Activated CD8-positive, alpha-beta memory T cell treated with anti-CD3 and anti-CD28 coated beads for 36 hours (primary cell): ENCODE measurements around the gene C4B. TPM values are rescaled to one million over a fixed set of nuclear protein-coding genes. Genes with fewer than 3 reads are reported as not detected.
"Not testable (repeated sequence)": the region's sequence is repeated elsewhere in the genome, so short reads cannot be mapped to it uniquely, and the experiment has no call there.

Experiments
- CTCF ChIA-PET: fragments of 350-600 bp; sonication (Branson Sonifier 250); formaldehyde crosslinking; loops from one replicate; lab custom pipeline; 2021; ENCODE audit warnings: antibody characterized with exemption; lab: Charles Lee
- POLR2A ChIA-PET: fragments of 350-600 bp; sonication (Branson Sonifier 250); formaldehyde crosslinking; loops from one replicate; lab custom pipeline; 2021; ENCODE audit warnings: antibody characterized with exemption; lab: Charles Lee
- total RNA-seq, 2 experiments: library from RNA; stranded (reverse); gene quantifications; one replicate each; pipeline ENCODE4 v1.2.3, GENCODE V29; 2021

Gene C4B
- total RNA-seq, 2 experiments from 2014 or later = 2.5 to 3.6 TPM

- CTCF ChIA-PET = no interaction called here
- POLR2A ChIA-PET = no interaction called here
Observed at GRCh38 chr6:31978831-31979230, 35.8 kb upstream of the C4B start.

GRCh38 chr6:31979238-31979898 lies 35.2 kb upstream of the C4B start:
- CTCF ChIA-PET = no interaction called here

GRCh38 chr6:31980195-31980876 lies 34.3 kb upstream of the C4B start:
- POLR2A ChIA-PET, CTCF ChIA-PET: not testable (repeated sequence)

More at GRCh38 chr6:31979238-31979898, 35.2 kb upstream of the C4B start:
- POLR2A ChIA-PET = no interaction called here

- POLR2A ChIA-PET = not testable (repeated sequence)
Observed at GRCh38 chr6:31980998-31981397, 33.6 kb upstream of the C4B start.

GRCh38 chr6:31981744-31982143 lies 32.9 kb upstream of the C4B start, which contains the start of gene C4A:
Gene C4A (plus strand): TSS chr6:31982057. CDS start chr6:31982108, 51 bp downstream.
- POLR2A ChIA-PET, CTCF ChIA-PET: not testable (repeated sequence)

More at GRCh38 chr6:31980998-31981397, 33.6 kb upstream of the C4B start:
- CTCF ChIA-PET = not testable (repeated sequence)

- POLR2A ChIA-PET, CTCF ChIA-PET: not testable (repeated sequence)
Observed at GRCh38 chr6:31989363-31989762, 25.2 kb upstream of the C4B start.

- POLR2A ChIA-PET = not testable (repeated sequence)
Observed at GRCh38 chr6:31994421-31994820, 20.2 kb upstream of the C4B start.

GRCh38 chr6:31996385-31996784 lies 18.2 kb upstream of the C4B start:
- POLR2A ChIA-PET = not testable (repeated sequence)

More at GRCh38 chr6:31994421-31994820, 20.2 kb upstream of the C4B start:
- CTCF ChIA-PET = not testable (repeated sequence)

GRCh38 chr6:32002546-32003268 lies 11.9 kb upstream of the C4B start:
- POLR2A ChIA-PET, CTCF ChIA-PET: not testable (repeated sequence)

More at GRCh38 chr6:31996385-31996784, 18.2 kb upstream of the C4B start:
- CTCF ChIA-PET = not testable (repeated sequence)

GRCh38 chr6:32003301-32003700 lies 11.3 kb upstream of the C4B start:
- CTCF ChIA-PET, POLR2A ChIA-PET: not testable (repeated sequence)

GRCh38 chr6:32004393-32004792 lies 10.2 kb upstream of the C4B start:
- CTCF ChIA-PET, POLR2A ChIA-PET: not testable (repeated sequence)

GRCh38 chr6:32004864-32005537 lies 9.6 kb upstream of the C4B start:
- CTCF ChIA-PET, POLR2A ChIA-PET: not testable (repeated sequence)

GRCh38 chr6:32005538-32005880 lies 9.1 kb upstream of the C4B start:
- CTCF ChIA-PET, POLR2A ChIA-PET: not testable (repeated sequence)

- POLR2A ChIA-PET, CTCF ChIA-PET: not testable (repeated sequence)
Observed at GRCh38 chr6:32005991-32006529, 8.5 kb upstream of the C4B start.

GRCh38 chr6:32007086-32007485 lies 7.5 kb upstream of the C4B start:
- CTCF ChIA-PET, POLR2A ChIA-PET: not testable (repeated sequence)

- POLR2A ChIA-PET, CTCF ChIA-PET: not testable (repeated sequence)
Observed at GRCh38 chr6:32008037-32008436, 6.6 kb upstream of the C4B start.

- POLR2A ChIA-PET, CTCF ChIA-PET: not testable (repeated sequence)
Observed at GRCh38 chr6:32008616-32009015, 6.0 kb upstream of the C4B start.

- POLR2A ChIA-PET, CTCF ChIA-PET: not testable (repeated sequence)
Observed at GRCh38 chr6:32009537-32009936, 5.1 kb upstream of the C4B start.

GRCh38 chr6:32010856-32011530 lies 3.6 kb upstream of the C4B start:
- POLR2A ChIA-PET, CTCF ChIA-PET: not testable (repeated sequence)
